Measurements from ENCODE around the gene C2CD2. TPM values are rescaled to one million over a fixed set of nuclear protein-coding genes. Genes with fewer than 3 reads are reported as not detected.

The C2CD2 gene
- polyA plus RNA-seq, 1 of the 3 experiments (the other 2 are of a cell fraction): 9.7 TPM

DNA sequence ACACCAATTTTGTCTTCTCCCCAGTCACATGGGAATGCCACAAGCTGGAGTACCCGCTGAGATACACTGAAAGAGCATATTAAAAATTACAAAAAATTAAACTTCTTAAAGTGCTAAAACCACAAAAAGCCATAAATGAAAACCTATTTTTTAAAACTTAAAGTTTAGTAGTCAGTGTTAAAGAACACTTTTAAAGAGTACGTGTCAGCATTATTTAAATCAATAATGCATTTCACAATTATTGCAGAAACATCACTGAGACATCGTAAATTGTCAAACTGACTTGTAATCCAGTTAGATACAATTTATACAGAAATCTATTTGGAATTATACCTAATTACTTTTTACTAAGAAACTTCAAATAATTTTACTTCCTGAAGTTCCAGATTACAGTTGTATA, 33.5 kb upstream of the C2CD2 start:
- H3K4me2 ChIP-seq: no peak overlapping the region
- H3K36me3 ChIP-seq (replicated peaks in 1 of 2; ENCODE audit: control insufficient read depth in 1 of 2, insufficient read depth in 2 of 2, low read length in 1 of 2): peaks cover 26 to 27% of the 10 kb centered on the region in 2 experiments
- H3K27ac ChIP-seq (ENCODE audit: low read depth in 2 of 2, low read length in 1 of 2): no peak overlapping the region
- TF ChIP-seq FOXJ3 (CRISPR knock-in tag; IDR thresholded peaks at IDR 0.05) (no peak), USF1 (IDR thresholded peaks at IDR 0.05; ENCODE audit: borderline replicate concordance, low read depth) (no peak), FOSL2 (IDR thresholded peaks at IDR 0.05; ENCODE audit: borderline replicate concordance, low read depth) (no peak), NFIC (IDR thresholded peaks at IDR 0.05; ENCODE audit: borderline replicate concordance) (no peak), TAF1 (IDR thresholded peaks at IDR 0.05; ENCODE audit: borderline replicate concordance, low read depth, low read length) (no peak), GATA2 (CRISPR knock-in tag; IDR thresholded peaks at IDR 0.05) (no peak), SIN3A (IDR thresholded peaks at IDR 0.05; ENCODE audit: borderline replicate concordance, low read depth, low read length) (no peak), CTCF (IDR thresholded peaks at IDR 0.05) (no peak), MEF2A (IDR thresholded peaks at IDR 0.05; ENCODE audit: borderline replicate concordance, low read depth) (no peak), JUND (IDR thresholded peaks at IDR 0.05) (no peak), ZBTB33 (IDR thresholded peaks at IDR 0.05; ENCODE audit: borderline replicate concordance, low read depth) (no peak), CHD2 (IDR thresholded peaks at IDR 0.05; ENCODE audit: low read length, partially characterized antibody) (no peak), TCF12 (IDR thresholded peaks at IDR 0.05) (no peak)
- TF ChIP-seq, protein P1, sequence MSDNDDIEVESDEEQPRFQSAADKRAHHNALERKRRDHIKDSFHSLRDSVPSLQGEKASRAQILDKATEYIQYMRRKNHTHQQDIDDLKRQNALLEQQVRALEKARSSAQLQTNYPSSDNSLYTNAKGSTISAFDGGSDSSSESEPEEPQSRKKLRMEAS (IDR thresholded peaks at IDR 0.05; ENCODE audit: low read depth): no peak
- TF ChIP-seq, protein P2, sequence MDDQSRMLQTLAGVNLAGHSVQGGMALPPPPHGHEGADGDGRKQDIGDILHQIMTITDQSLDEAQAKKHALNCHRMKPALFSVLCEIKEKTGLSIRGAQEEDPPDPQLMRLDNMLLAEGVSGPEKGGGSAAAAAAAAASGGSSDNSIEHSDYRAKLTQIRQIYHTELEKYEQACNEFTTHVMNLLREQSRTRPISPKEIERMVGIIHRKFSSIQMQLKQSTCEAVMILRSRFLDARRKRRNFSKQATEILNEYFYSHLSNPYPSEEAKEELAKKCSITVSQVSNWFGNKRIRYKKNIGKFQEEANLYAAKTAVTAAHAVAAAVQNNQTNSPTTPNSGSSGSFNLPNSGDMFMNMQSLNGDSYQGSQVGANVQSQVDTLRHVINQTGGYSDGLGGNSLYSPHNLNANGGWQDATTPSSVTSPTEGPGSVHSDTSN (IDR thresholded peaks at IDR 0.05): no peak
- no peaks in the 10 kb centered on the region for H3K27me3 ChIP-seq (ENCODE audit: insufficient read depth)
- H2AFZ ChIP-seq (ENCODE audit: low read depth): no peak overlapping the region
- WGBS (ENCODE audit: low lambda C conversion rate): 96% methylated on average over 3 of the region's 3 CpGs
- H3K9me2 ChIP-seq: no peaks in the 10 kb centered on the region
- no peak overlapping the region for H3K9ac ChIP-seq
- no peaks in the 10 kb centered on the region for H3K9me3 ChIP-seq
- DNase-seq: no peak
- H3K4me1 ChIP-seq (ENCODE audit: control insufficient read depth in 1 of 2, insufficient read depth in 2 of 2, low read depth in 1 of 2, low read length in 1 of 2): no peaks in the 10 kb centered on the region
- ChIA-PET CTCF (no interaction called here), POLR2A (no interaction called here)
- peaks cover 4% of the 10 kb centered on the region for H3F3A ChIP-seq (replicated peaks; ENCODE audit: insufficient read depth)
- H4K20me1 ChIP-seq (ENCODE audit: insufficient read depth): no peaks in the 10 kb centered on the region
- no peak overlapping the region for H3K4me3 ChIP-seq (ENCODE audit: low read depth in 2 of 2, low read length in 1 of 2)
- H3K79me2 ChIP-seq (ENCODE audit: insufficient read depth): no peaks in the 10 kb centered on the region
